Trophoblast cell (in vitro differentiated cells and primary cell): ENCODE measurements around the gene NPSR1.
"Not testable (repeated sequence)": the region's sequence is repeated elsewhere in the genome, so short reads cannot be mapped to it uniquely, and the experiment has no call there.

Experiments used
- DNase-seq, 2 donors: peaks; one replicate each; pipeline ENCODE4 v3.0.0-alpha.2; 2016
- H2AFZ ChIP-seq: 2 replicates; pipeline ENCODE4 v1.6.1; 2013; ENCODE audit warnings: low read length, moderate library complexity, mild to moderate bottlenecking; ENCODE audit not compliant: insufficient read depth, poor library complexity
- H2AK5ac ChIP-seq: 2 replicates; pipeline ENCODE4 v1.6.1; 2013; ENCODE audit warnings: mild to moderate bottlenecking, low read length
- H2BK120ac ChIP-seq: 2 replicates; pipeline ENCODE4 v1.6.1; 2013; ENCODE audit warnings: low read length, mild to moderate bottlenecking, moderate library complexity; ENCODE audit not compliant: insufficient read depth, poor library complexity
- H2BK12ac ChIP-seq: 2 replicates; pipeline ENCODE4 v1.6.1; 2013; ENCODE audit warnings: mild to moderate bottlenecking, low read length, moderate library complexity
- H2BK5ac ChIP-seq: 2 replicates; pipeline ENCODE4 v1.6.1; 2013; ENCODE audit warnings: low read length, low read depth, moderate library complexity, mild to moderate bottlenecking; ENCODE audit not compliant: poor library complexity
- H3K14ac ChIP-seq: 2 replicates; pipeline ENCODE4 v1.6.1; 2013; ENCODE audit warnings: mild to moderate bottlenecking, low read length
- H3K18ac ChIP-seq: 2 replicates; pipeline ENCODE4 v1.6.1; 2013; ENCODE audit warnings: mild to moderate bottlenecking, low read length
- H3K23ac ChIP-seq: 2 replicates; pipeline ENCODE4 v1.6.1; 2013; ENCODE audit warnings: low read length
- H3K27ac ChIP-seq: 2 replicates; pipeline ENCODE4 v1.5.1; 2013; ENCODE audit warnings: low read depth, mild to moderate bottlenecking, inconsistent platforms, low read length, moderate library complexity
- H3K27me3 ChIP-seq: 2 replicates; pipeline ENCODE4 v1.6.1; 2013; ENCODE audit warnings: inconsistent platforms, mild to moderate bottlenecking, low read length, moderate library complexity; ENCODE audit not compliant: insufficient read depth
- H3K36me3 ChIP-seq, 2 experiments: 1 replicate in 1 of 2; 2 replicates in 1 of 2; pipeline ENCODE4 v1.6.1; 2013; ENCODE audit warnings: low read length in 2 of 2, mild to moderate bottlenecking in 2 of 2, moderate library complexity in 1 of 2; ENCODE audit not compliant: insufficient read depth in 2 of 2, control insufficient read depth in 1 of 2
- H3K4ac ChIP-seq: 2 replicates; pipeline ENCODE4 v1.6.1; 2013; ENCODE audit warnings: low read depth, mild to moderate bottlenecking, low read length, moderate library complexity
- H3K4me1 ChIP-seq, 2 experiments: 1 replicate in 1 of 2; 2 replicates in 1 of 2; pipeline ENCODE4 v1.6.1; 2013; ENCODE audit warnings: low read length in 2 of 2, mild to moderate bottlenecking in 2 of 2, moderate library complexity in 1 of 2; ENCODE audit not compliant: insufficient read depth in 2 of 2, control insufficient read depth in 1 of 2
- H3K4me2 ChIP-seq: 2 replicates; pipeline ENCODE4 v1.6.1; 2013; ENCODE audit warnings: inconsistent platforms, mild to moderate bottlenecking, low read length, moderate library complexity
- H3K4me3 ChIP-seq: 2 replicates; pipeline ENCODE4 v1.5.1; 2013; ENCODE audit warnings: mild to moderate bottlenecking, low read depth, low read length, inconsistent platforms
- H3K79me1 ChIP-seq: one replicate; pipeline ENCODE4 v1.6.1; 2013; ENCODE audit warnings: low read length
- H3K79me2 ChIP-seq: 2 replicates; pipeline ENCODE4 v1.6.1; 2013; ENCODE audit warnings: low read length, mild to moderate bottlenecking; ENCODE audit not compliant: control insufficient read depth, insufficient read depth, poor library complexity
- H3K9ac ChIP-seq: 2 replicates; pipeline ENCODE4 v1.6.1; 2013; ENCODE audit warnings: mild to moderate bottlenecking, low read length
- H3K9me3 ChIP-seq: 2 replicates; pipeline ENCODE4 v1.6.1; 2013; ENCODE audit warnings: low read depth, mild to moderate bottlenecking, control low read depth, inconsistent platforms, low read length; ENCODE audit not compliant: insufficient read depth
- H4K12ac ChIP-seq: 2 replicates; pipeline ENCODE4 v1.6.1; 2013; ENCODE audit warnings: low read depth, mild to moderate bottlenecking, low read length, moderate library complexity
- H4K8ac ChIP-seq: 2 replicates; pipeline ENCODE4 v1.6.1; 2013; ENCODE audit warnings: low read depth, mild to moderate bottlenecking, low read length, moderate library complexity
- H4K91ac ChIP-seq: one replicate; pipeline ENCODE4 v1.6.1; 2013; ENCODE audit warnings: low read depth, mild to moderate bottlenecking, low read length, moderate library complexity
- WGBS: extraction: QIAGEN DNeasy Blood & Tissue Kit; methylation state at CpG from one replicate; pipeline ENCODE4 v1.1.7; 2013; ENCODE audit warnings: missing lambda C conversion rate; ENCODE audit not compliant: insufficient read length, insufficient coverage; ENCODE audit errors: extremely low coverage; 5-methylcytosine and 5-hydroxymethylcytosine counted together

The NPSR1 gene

GRCh38 chr7:34814203-34814842, 156.3 kb downstream of the NPSR1 start:
- DNase-seq: peak in 1 of 2 donors; percentile 10
- H3K4me3 ChIP-seq, H3K4ac ChIP-seq, H2BK120ac ChIP-seq, H3K14ac ChIP-seq, H3K79me1 ChIP-seq, H2AFZ ChIP-seq, H3K23ac ChIP-seq, H3K27ac ChIP-seq, H2BK5ac ChIP-seq, H3K79me2 ChIP-seq, H3K18ac ChIP-seq, H3K27me3 ChIP-seq, H3K4me1 ChIP-seq, H3K36me3 ChIP-seq, H4K8ac ChIP-seq, H4K91ac ChIP-seq, H3K4me2 ChIP-seq, H2BK12ac ChIP-seq, H4K12ac ChIP-seq, H3K9me3 ChIP-seq, H3K9ac ChIP-seq, H2AK5ac ChIP-seq: not testable (repeated sequence)
- no CpG with 5 or more reads among the region's 7 CpGs for WGBS

- Histone ChIP-seq H4K91ac (no peak overlapping the region), H3K18ac (no peak overlapping the region), H3K27ac (no peak overlapping the region), H3K14ac (no peak overlapping the region), H3K79me1 (no peaks in the 10 kb centered on the region), H3K4me1 (no peaks in the 10 kb centered on the region), H3K23ac (no peak overlapping the region), H3K9ac (no peak overlapping the region), H3K4me3 (no peak overlapping the region), H3K36me3 (no peaks in the 10 kb centered on the region), H3K79me2 (no peaks in the 10 kb centered on the region), H2BK12ac (no peak overlapping the region), H3K4me2 (no peak overlapping the region), H3K9me3 (no peaks in the 10 kb centered on the region), H3K27me3 (no peaks in the 10 kb centered on the region), H2BK120ac (no peak overlapping the region), H4K8ac (no peak overlapping the region), H2BK5ac (no peak overlapping the region), H2AK5ac (no peak overlapping the region), H3K4ac (no peak overlapping the region), H4K12ac (no peak overlapping the region), H2AFZ (no peak overlapping the region)
- no peak for DNase-seq
- WGBS: no CpG with 5 or more reads among the region's 16 CpGs
These were observed 164.0 kb downstream of the NPSR1 start for GRCh38 chr7:34821932-34822558.

- no CpG with 5 or more reads among the region's 7 CpGs for WGBS
- Histone ChIP-seq H3K79me1 (no peaks in the 10 kb centered on the region), H3K4ac (no peak overlapping the region), H2BK12ac (no peak overlapping the region), H2BK120ac (no peak overlapping the region), H3K27ac (no peak overlapping the region), H3K4me1 (no peaks in the 10 kb centered on the region), H3K79me2 (no peaks in the 10 kb centered on the region), H3K4me3 (no peak overlapping the region), H3K14ac (no peak overlapping the region), H4K8ac (no peak overlapping the region), H4K12ac (no peak overlapping the region), H2AFZ (no peak overlapping the region), H3K36me3 (no peaks in the 10 kb centered on the region), H3K27me3 (no peaks in the 10 kb centered on the region), H3K4me2 (no peak overlapping the region), H3K23ac (no peak overlapping the region), H3K9ac (no peak overlapping the region), H4K91ac (no peak overlapping the region), H3K18ac (no peak overlapping the region), H2AK5ac (no peak overlapping the region), H3K9me3 (no peaks in the 10 kb centered on the region), H2BK5ac (no peak overlapping the region)
- DNase-seq: peak; percentile 48 to 82
These were observed 165.7 kb downstream of the NPSR1 start for GRCh38 chr7:34823650-34824258.

- Histone ChIP-seq H3K23ac (no peak overlapping the region), H4K8ac (no peak overlapping the region), H3K79me2 (no peaks in the 10 kb centered on the region), H3K27ac (no peak overlapping the region), H2BK12ac (no peak overlapping the region), H2AK5ac (no peak overlapping the region), H3K27me3 (no peaks in the 10 kb centered on the region), H3K36me3 (no peaks in the 10 kb centered on the region), H3K4me2 (no peak overlapping the region), H3K79me1 (no peaks in the 10 kb centered on the region), H3K14ac (no peak overlapping the region), H2AFZ (no peak overlapping the region), H2BK120ac (no peak overlapping the region), H4K12ac (no peak overlapping the region), H3K4me1 (no peaks in the 10 kb centered on the region), H3K9me3 (peaks cover 2% of the 10 kb centered on the region), H2BK5ac (no peak overlapping the region), H3K4me3 (no peak overlapping the region), H3K18ac (no peak overlapping the region), H4K91ac (no peak overlapping the region), H3K9ac (no peak overlapping the region), H3K4ac (no peak overlapping the region)
- no CpG with 5 or more reads among the region's 2 CpGs for WGBS
- peak; percentile 69 to 72 for DNase-seq
These were observed 167.2 kb downstream of the NPSR1 start for GRCh38 chr7:34825221-34825620.
